Endodermal cell (in vitro differentiated cells): ENCODE results near the gene PRORP. TPM values are rescaled to one million over a fixed set of nuclear protein-coding genes. Genes with fewer than 3 reads are reported as not detected.

Source experiments
- DNase-seq: peaks from one replicate; pipeline ENCODE4 v3.0.0-alpha.2; 2017
- H3K27ac ChIP-seq: 2 replicates; pipeline ENCODE4 v1.5.1; 2013; ENCODE audit warnings: mild to moderate bottlenecking, low read depth, low read length, moderate library complexity
- H3K27me3 ChIP-seq: 2 replicates; pipeline ENCODE4 v1.6.1; 2013; ENCODE audit warnings: mild to moderate bottlenecking, low read length, moderate library complexity; ENCODE audit not compliant: insufficient read depth, control insufficient read depth, poor library complexity, severe bottlenecking
- H3K36me3 ChIP-seq: 2 replicates; pipeline ENCODE4 v1.7.0; 2013; ENCODE audit warnings: mild to moderate bottlenecking, low read length, moderate library complexity; ENCODE audit not compliant: control insufficient read depth, insufficient read depth
- H3K4me1 ChIP-seq: one replicate; pipeline ENCODE4 v1.7.0; 2013; ENCODE audit warnings: low read length; ENCODE audit not compliant: control insufficient read depth, insufficient read depth
- H3K4me3 ChIP-seq: 2 replicates; pipeline ENCODE4 v1.5.1; 2013; ENCODE audit warnings: mild to moderate bottlenecking, low read length, moderate library complexity
- H3K9ac ChIP-seq: 2 replicates; pipeline ENCODE4 v1.6.1; 2013; ENCODE audit warnings: mild to moderate bottlenecking, low read length, moderate library complexity; ENCODE audit not compliant: poor library complexity, severe bottlenecking; ENCODE audit errors: extremely low read depth
- H3K9me3 ChIP-seq: 2 replicates; pipeline ENCODE4 v1.6.1; 2013; ENCODE audit warnings: mild to moderate bottlenecking, low read length, moderate library complexity; ENCODE audit not compliant: control insufficient read depth
- H3K27ac Mint-ChIP-seq: 2 replicates; pipeline ENCODE4 v1.8.0; 2020; ENCODE audit warnings: mixed read lengths
- H3K27me3 Mint-ChIP-seq: 2 replicates; pipeline ENCODE4 v1.8.0; 2021; ENCODE audit warnings: mild to moderate bottlenecking, mixed read lengths; ENCODE audit not compliant: insufficient read depth
- H3K36me3 Mint-ChIP-seq: 2 replicates; pipeline ENCODE4 v1.8.0; 2020; ENCODE audit warnings: low read depth, mixed read lengths
- H3K4me1 Mint-ChIP-seq: 2 replicates; pipeline ENCODE4 v1.8.0; 2020; ENCODE audit warnings: mixed read lengths
- H3K4me3 Mint-ChIP-seq: 2 replicates; pipeline ENCODE4 v1.8.0; 2020; ENCODE audit warnings: mild to moderate bottlenecking, moderate library complexity, mixed read lengths
- H3K9me3 Mint-ChIP-seq: 2 replicates; pipeline ENCODE4 v1.8.0; 2020; ENCODE audit warnings: mild to moderate bottlenecking, mixed read lengths
- CTCF ChIP-seq: fragments of 200-600 bp; sonication (generic); conservative IDR thresholded peaks from 2 replicates; pipeline ENCODE4 v1.5.0; 2021; ENCODE audit warnings: antibody characterized with exemption, mild to moderate bottlenecking
- WGBS, 2 experiments: methylation state at CpG; one replicate each; pipeline versions ENCODE4 v1.1.5 to v1.1.7; 2013; ENCODE audit warnings: missing lambda C conversion rate in 2 of 2, mixed read lengths in 1 of 2; ENCODE audit not compliant: insufficient coverage in 1 of 2, insufficient read length in 1 of 2; 5-methylcytosine and 5-hydroxymethylcytosine counted together
- total RNA-seq, 2 donors: library from RNA; stranded (reverse); fragmentation: NEBNext Ultra II Directional in 1 of 2; extraction: Animal tissue kit (Norgen Biotek cat#: 25700) in 1 of 2; gene quantifications; 2 replicates in 1 of 2; 3 replicates in 1 of 2; pipeline ENCODE4 v1.2.1, GENCODE V29; 2021

PRORP gene
- total RNA-seq, 2 donors from 2014 or later: 45.6 to 57.2 TPM

- H3K4me1 Mint-ChIP-seq: peaks cover 4% of the 10 kb centered on the region
- Histone ChIP-seq H3K36me3 (peaks cover 33% of the 10 kb centered on the region), H3K9ac (no peak overlapping the region), H3K27me3 (no peaks in the 10 kb centered on the region), H3K4me3 (no peak overlapping the region), H3K9me3 (peaks cover 14% of the 10 kb centered on the region), H3K27ac (no peak overlapping the region), H3K4me1 (peaks cover under 1% of the 10 kb centered on the region)
- peaks cover 54% of the 10 kb centered on the region for H3K36me3 Mint-ChIP-seq
- peaks cover 9% of the 10 kb centered on the region for H3K9me3 Mint-ChIP-seq
- H3K4me3 Mint-ChIP-seq: no peak overlapping the region
- H3K27me3 Mint-ChIP-seq: no peaks in the 10 kb centered on the region
- no peak for DNase-seq
- H3K27ac Mint-ChIP-seq: no peak overlapping the region
- TF ChIP-seq CTCF: no peak
- 88 to 91% methylated on average over 4 to 5 of the region's 5 CpGs for WGBS, 2 experiments
Measured at GRCh38 chr14:35164849-35165248, 42.5 kb downstream of the PRORP start.

GRCh38 chr14:35167496-35167895, 45.1 kb downstream of the PRORP start:
- Mint-ChIP-seq H3K27ac (no peak overlapping the region), H3K4me1 (no peaks in the 10 kb centered on the region), H3K27me3 (no peaks in the 10 kb centered on the region), H3K36me3 (peaks cover 61% of the 10 kb centered on the region), H3K9me3 (peaks cover 10% of the 10 kb centered on the region), H3K4me3 (no peak overlapping the region)
- 86 to 100% methylated on average over 1 to 3 of the region's 3 CpGs for WGBS, 2 experiments
- no peaks in the 10 kb centered on the region for H3K27me3 ChIP-seq
- no peak overlapping the region for H3K27ac ChIP-seq
- H3K4me1 ChIP-seq: no peaks in the 10 kb centered on the region
- no peak overlapping the region for H3K4me3 ChIP-seq
- no peak overlapping the region for H3K9ac ChIP-seq
- TF ChIP-seq CTCF: no peak
- peaks cover 14% of the 10 kb centered on the region for H3K9me3 ChIP-seq
- H3K36me3 ChIP-seq: peaks cover 28% of the 10 kb centered on the region
- no peak for DNase-seq

Other genes with a start within 250 kb of the PRORP start
- gene BAZ1A, start 247.2 kb upstream of the PRORP start, total RNA-seq: 10 to 100 TPM; 22.3 to 23.3 TPM
- gene SRP54, start 139.6 kb upstream of the PRORP start, total RNA-seq: 10 to 100 TPM; 58.3 to 80.3 TPM
- gene FAM177A1, start 76.3 kb upstream of the PRORP start, total RNA-seq: 10 to 100 TPM; 74.8 to 92.3 TPM
- gene PPP2R3C, start 562 bp upstream of the PRORP start, total RNA-seq: 10 to 100 TPM; 18.6 to 36.8 TPM
- gene PSMA6, start 169.8 kb downstream of the PRORP start, total RNA-seq: 100 to 1,000 TPM; 263 to 277 TPM